HepG2 (cell line): Measurements from ENCODE around the gene TRMT5.

Source experiments
- DNMT1 ChIP-seq: sonication (generic); formaldehyde crosslinking; IDR thresholded peaks from 2 replicates; pipeline ENCODE4 v1.5.1; 2020; ENCODE audit warnings: mild to moderate bottlenecking, missing genetic modification reagents
- DPF2 ChIP-seq: sonication (generic); formaldehyde crosslinking; IDR thresholded peaks from 2 replicates; pipeline ENCODE4 v1.4.0; 2020; ENCODE audit warnings: mild to moderate bottlenecking, low read depth, missing genetic modification reagents, borderline replicate concordance
- MYC ChIP-seq: sonication (generic); formaldehyde crosslinking; IDR thresholded peaks from 2 replicates; pipeline ENCODE4 v1.9.0; 2021; ENCODE audit warnings: missing genetic modification reagents, borderline replicate concordance
- RAD51 ChIP-seq: fragments of 450-650 bp; IDR thresholded peaks from 2 replicates; pipeline ENCODE4 v1.6.1; 2016; ENCODE audit warnings: borderline replicate concordance
- YY1 ChIP-seq: IDR thresholded peaks from 2 replicates; pipeline ENCODE4 v1.6.1; 2011; ENCODE audit warnings: low read length, low read depth, moderate library complexity, mild to moderate bottlenecking; ENCODE audit not compliant: insufficient read depth, insufficient replicate concordance

DNA sequence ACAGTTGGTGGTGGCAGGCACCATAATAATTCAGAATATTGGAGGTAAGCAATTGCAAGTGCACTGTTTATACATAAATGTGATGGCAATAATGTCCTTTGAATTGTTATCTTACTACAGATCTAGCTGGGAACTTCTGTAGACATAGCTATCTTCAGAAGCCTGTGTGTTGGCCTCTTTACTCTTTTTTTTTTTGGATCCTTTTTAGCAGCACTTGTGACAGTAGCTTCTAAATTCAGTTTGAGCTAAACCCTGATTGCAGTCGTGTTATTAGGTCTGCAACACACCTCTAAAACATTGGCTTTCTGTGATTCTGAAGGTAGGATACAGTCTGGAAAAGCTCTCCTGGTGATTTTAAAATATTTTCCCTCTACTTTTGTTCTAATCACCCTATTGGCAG is 38.7 kb upstream of the TRMT5 start:
- TF ChIP-seq YY1 (no peak), MYC (CRISPR knock-in tag) (no peak), RAD51 (no peak), DPF2 (no peak), DNMT1 (CRISPR knock-in tag) (no peak)
